Stimulated activated naive CD8-positive, alpha-beta T cell treated with anti-CD3 and anti-CD28 coated beads, Interleukin-15, Interleukin-2, amounts not matched to agents 100 U/mL and 50 U/mL, for 24 hours (primary cell): ENCODE data around the gene CREG1.
"Not testable (repeated sequence)": the region's sequence is repeated elsewhere in the genome, so short reads cannot be mapped to it uniquely, and the experiment has no call there.

Experiments used
- ATAC-seq: fragments of 150-1000 bp; cut with Tn5 transposase; one replicate; pipeline ENCODE4 v1.10.0; 2021
- DNase-seq: peaks from one replicate; pipeline ENCODE4 v3.0.0; 2021

Gene CREG1

GRCh38 chr1:167553136-167554027 is at the start of gene CREG1:
Gene CREG1 (minus strand): TSS chr1:167553762.
- ATAC-seq (peak; percentile 99), DNase-seq (peak; percentile 91)

GRCh38 chr1:167602840-167603239 is 49.3 kb upstream of the CREG1 start:
- ATAC-seq (peak; percentile 45), DNase-seq (peak; percentile 35)

- DNase-seq = peak; percentile 28
Measured at GRCh38 chr1:167601442-167602383, 48.2 kb upstream of the CREG1 start.

GRCh38 chr1:167599957-167600581 is 46.5 kb upstream of the CREG1 start:
- DNase-seq = peak; percentile 28

More at GRCh38 chr1:167601442-167602383, 48.2 kb upstream of the CREG1 start:
- ATAC-seq = peak; percentile 21

GRCh38 chr1:167594822-167595221 is 41.3 kb upstream of the CREG1 start:
- no peak for DNase-seq
- no peak for ATAC-seq

More at GRCh38 chr1:167599957-167600581, 46.5 kb upstream of the CREG1 start:
- peak; percentile 71 for ATAC-seq

GRCh38 chr1:167593860-167594259 is 40.3 kb upstream of the CREG1 start:
- no peak for ATAC-seq
- DNase-seq = no peak

- ATAC-seq = no peak
- DNase-seq = no peak
Measured at GRCh38 chr1:167592475-167592874, 38.9 kb upstream of the CREG1 start.

GRCh38 chr1:167588361-167588760 is 34.8 kb upstream of the CREG1 start:
- DNase-seq = no peak
- no peak for ATAC-seq

- ATAC-seq = no peak
- DNase-seq = no peak
Measured at GRCh38 chr1:167587872-167588271, 34.3 kb upstream of the CREG1 start.

GRCh38 chr1:167587342-167587741 is 33.8 kb upstream of the CREG1 start:
- no peak for DNase-seq
- no peak for ATAC-seq

- DNase-seq = no peak
- ATAC-seq = no peak
Measured at GRCh38 chr1:167584581-167584980, 31.0 kb upstream of the CREG1 start.

GRCh38 chr1:167582722-167583121 is 29.2 kb upstream of the CREG1 start:
- no peak for DNase-seq
- ATAC-seq = no peak

- no peak for DNase-seq
- ATAC-seq = no peak
Measured at GRCh38 chr1:167582064-167582463, 28.5 kb upstream of the CREG1 start.

- DNase-seq (no peak), ATAC-seq (no peak)
Measured at GRCh38 chr1:167579986-167580385, 26.4 kb upstream of the CREG1 start.

GRCh38 chr1:167578939-167579521 is 25.5 kb upstream of the CREG1 start:
- no peak for ATAC-seq
- no peak for DNase-seq

- ATAC-seq (no peak), DNase-seq (no peak)
Measured at GRCh38 chr1:167575649-167576048, 22.1 kb upstream of the CREG1 start.

- ATAC-seq (no peak), DNase-seq (no peak)
Measured at GRCh38 chr1:167573035-167573434, 19.5 kb upstream of the CREG1 start.

GRCh38 chr1:167570712-167571111 is 17.1 kb upstream of the CREG1 start:
- not testable (repeated sequence) for ATAC-seq, DNase-seq

GRCh38 chr1:167567663-167568062 is 14.1 kb upstream of the CREG1 start:
- DNase-seq = no peak
- ATAC-seq = no peak

GRCh38 chr1:167566766-167567165 is 13.2 kb upstream of the CREG1 start:
- no peak for DNase-seq
- no peak for ATAC-seq

GRCh38 chr1:167565922-167566321 is 12.4 kb upstream of the CREG1 start:
- no peak for DNase-seq
- ATAC-seq = no peak
